Measurements from ENCODE around the gene WWC2.

GRCh38 chr4:183172881-183173280 lies 73.8 kb downstream of the WWC2 start:
- no peak for TF ChIP-seq CTCF (IDR thresholded peaks at IDR 0.05)
- TF ChIP-seq POLR2A (IDR thresholded peaks at IDR 0.05): no peak
